HepG2 (cell line): ENCODE results near the gene COA5. TPM values are rescaled to one million over a fixed set of nuclear protein-coding genes. Genes with fewer than 3 reads are reported as not detected.
A peak's percentile ranks its signal among the peaks of the same experiment; 100 is the strongest.

ENCODE experiments used
- ATAC-seq: fragments of 200-7000 bp; cut with Tn5 transposase; 3 replicates; pipeline ENCODE4 v1.9.1; 2020; ENCODE audit warnings: mild to moderate bottlenecking, moderate library complexity
- BruUV-seq: library from RNA; stranded (reverse); fragments of 400-500 nt; replicated peaks from 2 replicates; lab custom pipeline; 2021; lab: Mats Ljungman, UMichigan
- CTCF ChIA-PET: fragments of 300-600 bp; formaldehyde crosslinking; extraction: SDS; loops from one replicate; lab custom pipeline; 2021; ENCODE audit warnings: low total read pairs, inconsistent platforms, low intra/inter-chr PET ratio; lab: Yijun Ruan, JAX
- POLR2A ChIA-PET: fragments of 350-600 bp; sonication (Branson Sonifier 250); formaldehyde crosslinking; loops from one replicate; lab custom pipeline; 2020; ENCODE audit warnings: antibody characterized with exemption, inconsistent platforms; lab: Yijun Ruan, JAX
- DNase-seq: peaks from one replicate; pipeline ENCODE4 v3.0.0-alpha.2; 2015; ENCODE audit warnings: low spot score
- FAIRE-seq: peaks from 3 replicates; lab custom pipeline; 2011; peaks lifted over from hg19 to GRCh38; lab: Jason Lieb, UNC
- H2AFZ ChIP-seq: one replicate; pipeline ENCODE4 v1.6.1; 2011; ENCODE audit warnings: low read length, inconsistent platforms
- H3K27ac ChIP-seq: fragments of 300-600 bp; 3 replicates; pipeline ENCODE4 v1.8.0; 2011; ENCODE audit warnings: mixed run types, mild to moderate bottlenecking, mixed read lengths, low read length, inconsistent platforms; ENCODE audit not compliant: insufficient read depth; ENCODE audit errors: extremely low read length
- H3K27me3 ChIP-seq, 2 experiments: fragments of 200-600 bp in 1 of 2; 2 replicates in 1 of 2; 3 replicates in 1 of 2; pipeline versions ENCODE4 v1.6.0 to v1.8.0; 2011; ENCODE audit warnings: low read length in 2 of 2, mild to moderate bottlenecking in 2 of 2, moderate library complexity in 2 of 2, inconsistent platforms in 1 of 2; ENCODE audit not compliant: insufficient read depth in 2 of 2, control insufficient read depth in 1 of 2
- H3K36me3 ChIP-seq, 2 experiments: fragments of 200-600 bp in 1 of 2; replicated peaks in 1 of 2; 2 replicates in 1 of 2; 3 replicates in 1 of 2; pipeline versions ENCODE4 v1.5.1 to v1.8.0; 2011; ENCODE audit warnings: low read length in 2 of 2, inconsistent platforms in 1 of 2; ENCODE audit not compliant: insufficient read depth in 2 of 2, control insufficient read depth in 1 of 2
- H3K4me1 ChIP-seq: 2 replicates; pipeline ENCODE4 v1.5.1; 2012; ENCODE audit warnings: low read length, inconsistent platforms; ENCODE audit not compliant: insufficient read depth
- H3K4me2 ChIP-seq: 2 replicates; pipeline ENCODE4 v1.6.0; 2011; ENCODE audit warnings: low read depth, low read length, inconsistent platforms
- H3K4me3 ChIP-seq, 3 experiments: fragments of 200-600 bp in 1 of 3; sonication (generic), shearing (Covaris generic) in 1 of 3; replicated peaks in 1 of 3; 2 replicates each; pipeline ENCODE4 v1.5.1; 2011 to 2016; ENCODE audit warnings: low read length in 3 of 3, inconsistent platforms in 2 of 3, low read depth in 2 of 3, mild to moderate bottlenecking in 2 of 3, control low read depth in 1 of 3, mixed read lengths in 1 of 3; ENCODE audit not compliant: insufficient read depth in 1 of 3
- H3K79me2 ChIP-seq: one replicate; pipeline ENCODE4 v1.6.1; 2011; ENCODE audit warnings: low read length, inconsistent platforms; ENCODE audit not compliant: insufficient read depth
- H3K9ac ChIP-seq: 2 replicates; pipeline ENCODE4 v1.6.0; 2011; ENCODE audit warnings: mild to moderate bottlenecking, low read depth, low read length, inconsistent platforms; ENCODE audit not compliant: insufficient read depth
- H3K9me3 ChIP-seq: 2 replicates; pipeline ENCODE4 v1.5.1; 2012; ENCODE audit warnings: mild to moderate bottlenecking, low read length
- H4K20me1 ChIP-seq: 2 replicates; pipeline ENCODE4 v1.6.0; 2011; ENCODE audit warnings: inconsistent platforms, mild to moderate bottlenecking, low read length, moderate library complexity; ENCODE audit not compliant: insufficient read depth
- AGO2 ChIP-seq: fragments of 200-400 bp; formaldehyde crosslinking; optimal IDR thresholded peaks from 2 replicates; pipeline ENCODE3; 2017; ENCODE audit warnings: mild to moderate bottlenecking, low read depth, low read length, moderate library complexity
- HES4 ChIP-seq: sonication (generic); formaldehyde crosslinking; IDR thresholded peaks from 2 replicates; pipeline ENCODE4 v1.9.0; 2021; ENCODE audit warnings: mild to moderate bottlenecking, missing genetic modification reagents, borderline replicate concordance
- ZNF768 ChIP-seq: sonication (generic); formaldehyde crosslinking; IDR thresholded peaks from 2 replicates; pipeline ENCODE4 v1.4.0; 2020; ENCODE audit warnings: missing genetic modification reagents
- WGBS: methylation state at CpG from one replicate; pipeline ENCODE4 v1.1.6; 2017; ENCODE audit warnings: low lambda C conversion rate; 5-methylcytosine and 5-hydroxymethylcytosine counted together
- in situ Hi-C: cut with HindIII; loops from 2 replicates; pipeline ENCODE4 v1.10.0; 2017; ENCODE audit warnings: low pct_unique_long_range_greater_than_20kb; ENCODE audit not compliant: extremely low pct_ligation_motif_present
- intact Hi-C: fragments of 100-400 bp; cut with micrococcal nuclease; formaldehyde crosslinking; loops from one replicate; pipeline ENCODE4 v1.10.0; 2022; ENCODE audit not compliant: unreplicated experiment
- polyA plus RNA-seq, 8 experiments: library from polyadenylated mRNA; depleted of rRNA in 3 of 8; stranded (reverse) in 7 of 8; unstranded in 1 of 8; fragments of >200 nt; fragmentation: Illumina TruSeq in 4 of 8; extraction: Trizol in 4 of 8; gene quantifications; 2 replicates each; pipeline versions ENCODE4 v1.2.1 to v1.2.3, GENCODE V29; 2011 to 2016; ENCODE audit warnings: low read depth in 4 of 8, missing spikeins in 1 of 8, mixed read lengths in 1 of 8; ENCODE audit not compliant: insufficient read depth in 1 of 8
- total RNA-seq, 5 experiments: library from RNA; depleted of rRNA; stranded (reverse); fragments of >200 nt; fragmentation: Illumina TruSeq; extraction: Trizol; gene quantifications; 2 replicates each; pipeline ENCODE4 v1.2.3, GENCODE V29; 2016; ENCODE audit warnings: low read depth in 1 of 5
- TF ChIP-seq, protein P1 (sequence below): sonication (generic); formaldehyde crosslinking; IDR thresholded peaks from one replicate; pipeline ENCODE4 v1.5.1; 2020; ENCODE audit warnings: mild to moderate bottlenecking, missing genetic modification reagents; ENCODE audit errors: not compliant biosample characterization

The COA5 gene
- total and polyA plus RNA-seq, 2 of the 13 experiments (the other 11 are each of a cell fraction or from before 2014, with no cell fraction given) = 43.6 to 64.5 TPM

DNA sequence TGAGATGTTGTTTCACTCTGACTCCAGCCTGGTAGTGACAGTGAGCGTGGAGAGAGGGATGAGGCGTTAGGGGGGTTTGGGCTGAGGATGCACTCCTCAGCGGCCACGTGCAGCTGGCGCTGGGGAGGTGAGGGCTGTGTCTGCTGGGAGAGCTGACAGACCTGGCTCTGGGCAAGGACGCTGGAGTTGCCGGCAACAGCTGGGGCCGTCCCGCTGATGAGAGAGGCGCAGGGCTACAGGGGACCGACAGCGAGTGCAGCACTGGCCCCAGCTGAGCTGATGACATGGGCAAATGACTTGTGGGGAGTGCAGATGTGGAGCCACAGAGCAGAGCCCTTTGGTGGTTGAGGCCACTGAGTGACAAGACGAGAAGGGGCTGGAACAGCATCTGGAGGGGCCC, 38.4 kb downstream of the COA5 start:
- CTCF ChIA-PET = interaction anchor here (0.8 to 3.0 kb wide), 2 partner anchors 31 to 157 kb away, joined by 4 to 32 read pairs; no protein-coding TSS in a partner anchor
- 98% methylated on average over 13 of the region's 13 CpGs for WGBS
- H3K4me1 ChIP-seq = no peaks in the 10 kb centered on the region
- TF ChIP-seq ZNF768 (CRISPR knock-in tag) (peak; percentile 28; the same call in 1 of the 2 replicates), HES4 (0 out of 2 replicates have a peak, but pooled peaks have one; percentile 41), AGO2 (peak; percentile 21)
- TF ChIP-seq, protein P1, sequence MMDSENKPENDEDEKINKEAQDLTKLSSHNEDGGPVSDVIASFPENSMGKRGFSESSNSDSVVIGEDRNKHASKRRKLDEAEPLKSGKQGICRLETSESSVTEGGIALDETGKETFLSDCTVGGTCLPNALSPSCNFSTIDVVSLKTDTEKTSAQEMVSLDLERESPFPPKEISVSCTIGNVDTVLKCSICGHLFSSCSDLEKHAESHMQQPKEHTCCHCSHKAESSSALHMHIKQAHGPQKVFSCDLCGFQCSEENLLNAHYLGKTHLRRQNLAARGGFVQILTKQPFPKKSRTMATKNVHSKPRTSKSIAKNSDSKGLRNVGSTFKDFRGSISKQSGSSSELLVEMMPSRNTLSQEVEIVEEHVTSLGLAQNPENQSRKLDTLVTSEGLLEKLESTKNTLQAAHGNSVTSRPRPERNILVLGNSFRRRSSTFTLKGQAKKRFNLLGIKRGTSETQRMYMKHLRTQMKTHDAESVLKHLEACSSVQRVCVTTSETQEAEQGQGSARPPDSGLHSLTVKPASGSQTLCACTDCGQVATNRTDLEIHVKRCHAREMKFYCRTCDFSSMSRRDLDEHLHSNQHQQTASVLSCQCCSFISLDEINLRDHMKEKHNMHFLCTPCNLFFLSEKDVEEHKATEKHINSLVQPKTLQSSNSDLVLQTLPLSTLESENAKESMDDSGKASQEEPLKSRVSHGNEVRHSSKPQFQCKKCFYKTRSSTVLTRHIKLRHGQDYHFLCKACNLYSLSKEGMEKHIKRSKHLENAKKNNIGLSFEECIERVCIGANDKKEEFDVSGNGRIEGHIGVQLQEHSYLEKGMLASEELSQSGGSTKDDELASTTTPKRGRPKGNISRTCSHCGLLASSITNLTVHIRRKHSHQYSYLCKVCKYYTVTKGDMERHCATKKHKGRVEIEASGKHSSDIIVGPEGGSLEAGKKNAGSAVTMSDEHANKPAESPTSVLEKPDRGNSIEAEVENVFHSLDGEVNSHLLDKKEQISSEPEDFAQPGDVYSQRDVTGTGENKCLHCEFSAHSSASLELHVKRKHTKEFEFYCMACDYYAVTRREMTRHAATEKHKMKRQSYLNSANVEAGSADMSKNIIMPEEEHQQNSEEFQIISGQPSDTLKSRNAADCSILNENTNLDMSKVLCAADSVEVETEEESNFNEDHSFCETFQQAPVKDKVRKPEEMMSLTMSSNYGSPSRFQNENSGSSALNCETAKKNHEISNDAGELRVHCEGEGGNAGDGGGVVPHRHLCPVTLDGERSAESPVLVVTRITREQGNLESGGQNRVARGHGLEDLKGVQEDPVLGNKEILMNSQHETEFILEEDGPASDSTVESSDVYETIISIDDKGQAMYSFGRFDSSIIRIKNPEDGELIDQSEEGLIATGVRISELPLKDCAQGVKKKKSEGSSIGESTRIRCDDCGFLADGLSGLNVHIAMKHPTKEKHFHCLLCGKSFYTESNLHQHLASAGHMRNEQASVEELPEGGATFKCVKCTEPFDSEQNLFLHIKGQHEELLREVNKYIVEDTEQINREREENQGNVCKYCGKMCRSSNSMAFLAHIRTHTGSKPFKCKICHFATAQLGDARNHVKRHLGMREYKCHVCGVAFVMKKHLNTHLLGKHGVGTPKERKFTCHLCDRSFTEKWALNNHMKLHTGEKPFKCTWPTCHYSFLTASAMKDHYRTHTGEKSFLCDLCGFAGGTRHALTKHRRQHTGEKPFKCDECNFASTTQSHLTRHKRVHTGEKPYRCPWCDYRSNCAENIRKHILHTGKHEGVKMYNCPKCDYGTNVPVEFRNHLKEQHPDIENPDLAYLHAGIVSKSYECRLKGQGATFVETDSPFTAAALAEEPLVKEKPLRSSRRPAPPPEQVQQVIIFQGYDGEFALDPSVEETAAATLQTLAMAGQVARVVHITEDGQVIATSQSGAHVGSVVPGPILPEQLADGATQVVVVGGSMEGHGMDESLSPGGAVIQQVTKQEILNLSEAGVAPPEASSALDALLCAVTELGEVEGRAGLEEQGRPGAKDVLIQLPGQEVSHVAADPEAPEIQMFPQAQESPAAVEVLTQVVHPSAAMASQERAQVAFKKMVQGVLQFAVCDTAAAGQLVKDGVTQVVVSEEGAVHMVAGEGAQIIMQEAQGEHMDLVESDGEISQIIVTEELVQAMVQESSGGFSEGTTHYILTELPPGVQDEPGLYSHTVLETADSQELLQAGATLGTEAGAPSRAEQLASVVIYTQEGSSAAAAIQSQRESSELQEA (CRISPR knock-in tag) = no peak
- H3K36me3 ChIP-seq = peaks cover 7 to 36% of the 10 kb centered on the region in 2 experiments; a peak in 4 of 5 replicates
- H3K27ac ChIP-seq = no peak overlapping the region
- H3K79me2 ChIP-seq = no peaks in the 10 kb centered on the region
- no peaks in the 10 kb centered on the region for H4K20me1 ChIP-seq
- no peak overlapping the region for H2AFZ ChIP-seq
- no peak for DNase-seq
- H3K9me3 ChIP-seq = no peaks in the 10 kb centered on the region
- H3K9ac ChIP-seq = no peak overlapping the region
- BruUV-seq = no TSS peak
- POLR2A ChIA-PET = no interaction called here
- in situ Hi-C loops = loop anchor here (5.0 kb wide), 1 partner anchor 32 kb away; no protein-coding TSS in a partner anchor
- intact Hi-C loops = loop anchor here (1.0 to 2.0 kb wide), 3 partner anchors 14 to 39 kb away; partner anchors contain the start of genes COA5 and UNC50
- H3K27me3 ChIP-seq = no peaks in the 10 kb centered on the region
- no peak overlapping the region for H3K4me2 ChIP-seq
- no peak overlapping the region for H3K4me3 ChIP-seq
- FAIRE-seq = no peak
- ATAC-seq = no peak
